ENCODE data around the gene BRD4.
A peak's percentile ranks its signal among the peaks of the same experiment; 100 is the strongest.
"Not testable (repeated sequence)": the region's sequence is repeated elsewhere in the genome, so short reads cannot be mapped to it uniquely, and the experiment has no call there.

Gene BRD4

DNA sequence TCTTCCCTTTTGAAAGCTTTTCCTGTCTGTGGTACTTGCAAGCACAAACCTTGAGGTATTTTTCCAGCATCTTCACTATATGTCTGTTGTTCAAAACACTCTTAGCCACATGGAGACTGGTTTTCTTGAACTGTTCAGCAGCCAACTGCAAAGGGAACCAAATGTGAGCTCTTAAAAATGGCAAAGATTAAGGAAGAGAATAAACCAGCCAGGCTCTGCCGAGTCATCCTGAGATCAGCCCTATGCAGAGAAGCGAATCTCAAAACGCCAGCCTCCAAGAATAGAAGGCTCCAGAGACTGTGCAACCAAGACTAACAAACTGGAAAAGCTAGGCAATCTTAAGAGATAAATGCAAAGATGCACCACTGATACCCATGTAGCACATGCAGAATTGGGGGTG, 26.6 kb upstream of the BRD4 start:
- Histone ChIP-seq H3K4me2 (no peak overlapping the region), H3K27ac (no peak overlapping the region), H3K9ac (no peak overlapping the region)

DNA sequence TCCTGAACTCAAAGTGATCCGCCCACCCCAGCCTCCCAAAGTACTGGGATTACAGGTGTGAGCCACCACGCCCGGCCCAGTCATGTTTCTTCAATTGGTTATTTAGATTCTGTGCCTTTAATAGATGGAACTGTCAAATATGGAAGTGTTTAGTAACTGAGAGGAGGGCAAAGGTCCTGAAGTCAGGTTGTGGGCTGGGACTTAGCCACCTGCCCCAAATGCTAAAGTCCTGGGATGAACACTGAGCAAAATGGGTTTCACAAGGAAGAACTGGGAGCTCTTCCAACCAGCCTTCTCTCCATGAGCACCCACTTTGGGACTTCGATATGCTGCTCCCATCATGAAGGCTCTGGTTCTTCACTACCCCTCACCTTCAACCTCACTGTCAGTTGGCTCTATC, 25.6 kb upstream of the BRD4 start:
- Histone ChIP-seq H3K9ac (no peak overlapping the region), H3K36me3 (peaks cover 97% of the 10 kb centered on the region), H3K4me1 (no peaks in the 10 kb centered on the region)

More for the DNA sequence above, 26.6 kb upstream of the BRD4 start:
- Histone ChIP-seq H4K20me1 (peaks cover 49% of the 10 kb centered on the region), H3K27me3 (no peaks in the 10 kb centered on the region), H3K4me1 (no peaks in the 10 kb centered on the region), H3K4me3 (no peak overlapping the region), H3K9me3 (no peaks in the 10 kb centered on the region; the same call in 1 of the 2 replicates), H3K36me3 (peaks cover 95% of the 10 kb centered on the region)
- no peak for TF ChIP-seq Cebpa-rat (IDR thresholded peaks at IDR 0.05)

DNA sequence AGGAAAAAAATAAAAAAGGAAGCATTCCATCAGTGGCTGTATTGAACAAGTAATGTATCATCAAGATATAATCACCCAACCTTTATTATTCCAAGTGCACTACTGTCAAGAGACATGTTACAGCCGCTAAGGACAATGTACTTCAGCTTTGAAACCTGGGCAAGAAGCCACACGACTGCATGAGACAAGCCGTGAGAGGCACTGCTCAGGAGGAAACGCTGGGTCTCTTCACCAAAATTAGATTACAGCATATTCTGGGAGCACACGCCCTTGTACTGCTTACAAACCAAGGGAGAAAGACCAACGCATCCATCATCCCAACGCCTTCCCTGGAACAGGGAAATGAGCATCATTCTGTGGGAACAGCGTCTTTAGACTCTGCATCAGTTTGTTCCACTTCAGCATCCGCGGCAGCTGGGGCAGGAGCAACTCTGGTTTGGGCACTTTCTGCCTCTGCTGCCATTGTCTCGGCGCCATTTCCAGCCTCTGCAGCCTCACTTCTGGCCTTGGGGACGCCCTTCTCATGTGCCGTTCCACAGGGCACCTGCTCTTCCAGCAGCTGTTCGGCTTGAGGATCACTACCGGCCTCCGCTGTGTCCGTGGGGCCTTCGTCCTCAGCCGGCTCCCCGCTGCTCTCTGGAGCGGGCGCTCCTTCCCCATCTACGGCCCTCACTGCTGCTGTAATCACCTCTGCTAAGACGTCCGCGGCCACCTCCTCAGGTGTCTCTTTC, 22.4 kb upstream of the BRD4 start:
- no peak overlapping the region for H3K27ac ChIP-seq
- H4K20me1 ChIP-seq = peaks cover 48% of the 10 kb centered on the region
- no peaks in the 10 kb centered on the region for H3K27me3 ChIP-seq
- no peak overlapping the region for H3K4me3 ChIP-seq
- no peak overlapping the region for H3K4me2 ChIP-seq
- H3K4me1 ChIP-seq = no peaks in the 10 kb centered on the region
- peaks cover 95% of the 10 kb centered on the region for H3K36me3 ChIP-seq
- H3K9ac ChIP-seq = no peak overlapping the region
- TF ChIP-seq Cebpa-rat (IDR thresholded peaks at IDR 0.05) = no peak
- no peaks in the 10 kb centered on the region for H3K9me3 ChIP-seq

More for the DNA sequence above, 25.6 kb upstream of the BRD4 start:
- peaks cover 58% of the 10 kb centered on the region for H4K20me1 ChIP-seq
- H3K27me3 ChIP-seq = no peaks in the 10 kb centered on the region
- no peak overlapping the region for H3K4me3 ChIP-seq
- no peak overlapping the region for H3K4me2 ChIP-seq
- H3K27ac ChIP-seq = no peak overlapping the region
- TF ChIP-seq Cebpa-rat (IDR thresholded peaks at IDR 0.05) = no peak
- H3K9me3 ChIP-seq = no peaks in the 10 kb centered on the region

GRCh38 chr19:15353908-15354307, 21.6 kb upstream of the BRD4 start:
- no peak overlapping the region for H3K4me2 ChIP-seq
- H3K4me3 ChIP-seq = no peak overlapping the region
- H3K36me3 ChIP-seq = peaks cover 87% of the 10 kb centered on the region
- no peak for TF ChIP-seq Cebpa-rat (IDR thresholded peaks at IDR 0.05)
- no peaks in the 10 kb centered on the region for H3K9me3 ChIP-seq
- H3K27ac ChIP-seq = no peak overlapping the region
- peaks cover 43% of the 10 kb centered on the region for H4K20me1 ChIP-seq
- H3K9ac ChIP-seq = no peak overlapping the region
- no peaks in the 10 kb centered on the region for H3K4me1 ChIP-seq
- H3K27me3 ChIP-seq = no peaks in the 10 kb centered on the region

- H3K9ac ChIP-seq, H3K27ac ChIP-seq, H3K27me3 ChIP-seq, H3K4me1 ChIP-seq, H3K4me3 ChIP-seq, H3K4me2 ChIP-seq, H3K9me3 ChIP-seq: not testable (repeated sequence)
- Histone ChIP-seq H4K20me1 (peaks cover 32% of the 10 kb centered on the region), H3K36me3 (peaks cover 85% of the 10 kb centered on the region)
These were observed 20.2 kb upstream of the BRD4 start for GRCh38 chr19:15352535-15352934.

GRCh38 chr19:15341328-15341727, 9.0 kb upstream of the BRD4 start:
- H3K36me3 ChIP-seq = peaks cover 74% of the 10 kb centered on the region
- not testable (repeated sequence) for H3K27ac ChIP-seq, H3K27me3 ChIP-seq, H3K4me2 ChIP-seq, H3K9ac ChIP-seq, H3K4me1 ChIP-seq, H3K4me3 ChIP-seq, H4K20me1 ChIP-seq, H3K9me3 ChIP-seq

DNA sequence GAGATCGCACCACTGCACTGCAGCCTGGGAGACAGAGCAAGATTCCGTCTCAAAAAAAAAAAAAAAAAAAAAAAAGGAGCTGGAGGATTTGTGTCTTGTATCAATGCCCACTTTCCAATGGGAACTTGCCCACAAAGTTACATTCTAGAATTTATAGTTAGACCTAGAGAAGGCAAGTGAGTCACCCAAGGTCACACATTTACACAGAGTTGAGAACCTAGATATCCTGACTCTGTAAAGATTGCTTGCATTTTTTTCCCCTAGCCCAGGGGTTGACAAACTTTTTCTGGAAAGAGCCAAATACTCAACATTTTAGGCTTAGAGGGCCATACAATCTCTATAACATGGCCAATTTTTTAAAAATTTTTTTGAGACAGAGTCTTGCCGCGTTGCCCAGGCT, 7.7 kb upstream of the BRD4 start:
- no peak overlapping the region for H3K27ac ChIP-seq
- no peaks in the 10 kb centered on the region for H3K9me3 ChIP-seq
- no peaks in the 10 kb centered on the region for H3K27me3 ChIP-seq
- H4K20me1 ChIP-seq = peaks cover 9% of the 10 kb centered on the region; the same call in 1 of the 2 replicates
- TF ChIP-seq Cebpa-rat (IDR thresholded peaks at IDR 0.05) = no peak
- no peak overlapping the region for H3K4me3 ChIP-seq
- no peak overlapping the region for H3K9ac ChIP-seq
- no peak overlapping the region for H3K4me2 ChIP-seq
- H3K36me3 ChIP-seq = peaks cover 68% of the 10 kb centered on the region
- no peaks in the 10 kb centered on the region for H3K4me1 ChIP-seq

DNA sequence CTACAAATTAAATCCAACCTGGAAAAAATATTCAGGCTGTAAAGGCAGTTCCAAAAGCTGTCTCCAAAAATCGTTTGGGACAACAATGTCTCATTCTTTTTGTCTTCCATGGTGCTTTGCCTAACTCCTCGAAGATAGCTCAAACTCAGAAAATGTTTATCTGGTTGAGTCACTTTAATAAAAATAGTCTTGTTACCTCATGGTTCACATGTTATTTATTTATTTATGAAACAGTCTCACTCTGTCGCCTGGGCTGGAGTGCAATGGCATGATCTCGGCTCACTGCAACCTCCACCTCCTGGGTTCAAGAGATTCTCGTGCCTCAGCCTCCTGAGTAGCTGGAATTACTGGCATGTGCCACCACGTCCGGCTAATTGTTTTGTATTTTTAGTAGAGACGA, 4.9 kb upstream of the BRD4 start:
- Histone ChIP-seq H3K9me3 (no peaks in the 10 kb centered on the region), H3K27me3 (no peaks in the 10 kb centered on the region), H3K9ac (no peak overlapping the region), H3K36me3 (peaks cover 41% of the 10 kb centered on the region), H3K27ac (no peak overlapping the region), H4K20me1 (no peaks in the 10 kb centered on the region), H3K4me3 (no peak overlapping the region), H3K4me2 (no peak overlapping the region), H3K4me1 (peaks cover 21% of the 10 kb centered on the region)
- TF ChIP-seq Cebpa-rat (IDR thresholded peaks at IDR 0.05) = no peak

- H3K4me2 ChIP-seq, H3K27ac ChIP-seq, H3K9me3 ChIP-seq, H3K9ac ChIP-seq, H3K27me3 ChIP-seq, H4K20me1 ChIP-seq, H3K4me3 ChIP-seq: not testable (repeated sequence)
- Histone ChIP-seq H3K4me1 (peaks cover 21% of the 10 kb centered on the region), H3K36me3 (peaks cover 34% of the 10 kb centered on the region)
These were observed 3.7 kb upstream of the BRD4 start for GRCh38 chr19:15335992-15336391.

- H4K20me1 ChIP-seq = peaks cover 50% of the 10 kb centered on the region
- H3K27ac ChIP-seq = peak overlapping the region; percentile 99
- H3K4me1 ChIP-seq = peaks cover 61% of the 10 kb centered on the region
- peak overlapping the region; percentile 90 for H3K4me2 ChIP-seq
- peaks cover 6% of the 10 kb centered on the region; the same call in 1 of the 2 replicates for H3K36me3 ChIP-seq
- peak overlapping the region; percentile 95 for H3K4me3 ChIP-seq
- peak; percentile 89 for TF ChIP-seq Cebpa-rat (IDR thresholded peaks at IDR 0.05)
- H3K27me3 ChIP-seq = no peaks in the 10 kb centered on the region
- no peaks in the 10 kb centered on the region for H3K9me3 ChIP-seq
- H3K9ac ChIP-seq = peak overlapping the region; percentile 99
These were observed 674 bp downstream of the BRD4 start for GRCh38 chr19:15331419-15332310.
